ENCODE measurements around the gene PLEKHA8. TPM values are rescaled to one million over a fixed set of nuclear protein-coding genes. Genes with fewer than 3 reads are reported as not detected.

Gene PLEKHA8
- total RNA-seq, 8 experiments from 2014 or later = 7.7 to 35.3 (median 24.7) TPM

GRCh38 chr7:30163231-30163894 is 135.2 kb downstream of the PLEKHA8 start:
- 0 to 100% (median 38%) methylated on average over 1 to 4 of the region's 13 CpGs; no CpG with 5 or more reads in 2 of the 10 experiments for WGBS, 10 experiments
- in situ Hi-C loops (cut with MboI; ENCODE audit: low pct_unique_long_range_greater_than_20kb in 2 of 9, low sequenced_read_pairs in 9 of 9, unreplicated experiment in 9 of 9) = loop anchor here in 3 of 9 experiments (10.0 to 25.0 kb wide), 3 partner anchors 249 to 399 kb away; no protein-coding TSS in a partner anchor
- Histone ChIP-seq H3K27ac (peak overlapping the region in 1 of 2 donors; percentile 25), H3K4me1 (replicated peaks in 1 of 2) (peaks cover 34 to 44% of the 10 kb centered on the region in 2 donors), H3K4me3 (no peak overlapping the region)
- ATAC-seq (replicated peaks in 6 of 8) = peak in 5 of 8 experiments; percentile 31 to 50 (median 45)

GRCh38 chr7:30164567-30164966 is 136.4 kb downstream of the PLEKHA8 start:
- peak in 4 of 8 experiments; percentile 4 to 37 (median 26) for ATAC-seq (replicated peaks in 6 of 8)
- Histone ChIP-seq H3K27ac (no peak overlapping the region), H3K4me3 (no peak overlapping the region), H3K4me1 (replicated peaks in 1 of 2) (peaks cover 43 to 55% of the 10 kb centered on the region in 2 donors)
- WGBS, 10 experiments = 0 to 82% (median 41%) methylated on average over 1 to 5 of the region's 6 CpGs; no CpG with 5 or more reads in 1 of the 10 experiments
- in situ Hi-C loops (cut with MboI; ENCODE audit: low pct_unique_long_range_greater_than_20kb in 2 of 9, low sequenced_read_pairs in 9 of 9, unreplicated experiment in 9 of 9) = loop anchor here in 3 of 9 experiments (10.0 to 25.0 kb wide), 3 partner anchors 248 to 398 kb away; no protein-coding TSS in a partner anchor

GRCh38 chr7:30165590-30165989 is 137.4 kb downstream of the PLEKHA8 start:
- Histone ChIP-seq H3K27ac (no peak overlapping the region), H3K4me1 (replicated peaks in 1 of 2) (peaks cover 47 to 52% of the 10 kb centered on the region in 2 donors), H3K4me3 (no peak overlapping the region)
- in situ Hi-C loops (cut with MboI; ENCODE audit: low pct_unique_long_range_greater_than_20kb in 2 of 9, low sequenced_read_pairs in 9 of 9, unreplicated experiment in 9 of 9) = loop anchor here in 3 of 9 experiments (10.0 to 25.0 kb wide), 3 partner anchors 247 to 397 kb away; no protein-coding TSS in a partner anchor
- ATAC-seq (replicated peaks in 6 of 8) = no peak
- 68 to 100% (median 100%) methylated on average over 1 to 3 of the region's 3 CpGs; no CpG with 5 or more reads in 3 of the 10 experiments for WGBS, 10 experiments

- in situ Hi-C loops (cut with MboI; ENCODE audit: low pct_unique_long_range_greater_than_20kb in 2 of 9, low sequenced_read_pairs in 9 of 9, unreplicated experiment in 9 of 9) = loop anchor here in 3 of 9 experiments (10.0 to 25.0 kb wide), 3 partner anchors 246 to 396 kb away; no protein-coding TSS in a partner anchor
- WGBS, 10 experiments = 77 to 100% (median 85%) methylated on average over 2 to 12 of the region's 12 CpGs; no CpG with 5 or more reads in 1 of the 10 experiments
- Histone ChIP-seq H3K27ac (no peak overlapping the region), H3K4me1 (replicated peaks in 1 of 2) (peaks cover 47 to 52% of the 10 kb centered on the region in 2 donors), H3K4me3 (no peak overlapping the region)
- ATAC-seq (replicated peaks in 6 of 8) = peak in 1 of 8 experiments; percentile 66
Observed at GRCh38 chr7:30166155-30166840, 138.1 kb downstream of the PLEKHA8 start.

GRCh38 chr7:30166841-30167235 is 138.6 kb downstream of the PLEKHA8 start:
- ATAC-seq (replicated peaks in 6 of 8) = no peak
- 84 to 96% (median 89%) methylated on average over 2 to 5 of the region's 5 CpGs; no CpG with 5 or more reads in 3 of the 10 experiments for WGBS, 10 experiments
- in situ Hi-C loops (cut with MboI; ENCODE audit: low pct_unique_long_range_greater_than_20kb in 2 of 9, low sequenced_read_pairs in 9 of 9, unreplicated experiment in 9 of 9) = loop anchor here in 3 of 9 experiments (10.0 to 25.0 kb wide), 3 partner anchors 245 to 395 kb away; no protein-coding TSS in a partner anchor
- H3K4me3 ChIP-seq = no peak overlapping the region
- H3K4me1 ChIP-seq (replicated peaks in 1 of 2) = peaks cover 41 to 47% of the 10 kb centered on the region in 2 donors
- no peak overlapping the region for H3K27ac ChIP-seq

- no peak overlapping the region for H3K27ac ChIP-seq
- H3K4me1 ChIP-seq (replicated peaks in 1 of 2) = peaks cover 31 to 38% of the 10 kb centered on the region in 2 donors
- no peak overlapping the region for H3K4me3 ChIP-seq
- WGBS, 10 experiments = 88 to 100% (median 94%) methylated on average over 1 to 6 of the region's 6 CpGs; no CpG with 5 or more reads in 4 of the 10 experiments
- in situ Hi-C loops (cut with MboI; ENCODE audit: low pct_unique_long_range_greater_than_20kb in 2 of 9, low sequenced_read_pairs in 9 of 9, unreplicated experiment in 9 of 9) = loop anchor here in 3 of 9 experiments (10.0 to 25.0 kb wide), 3 partner anchors 244 to 394 kb away; no protein-coding TSS in a partner anchor
- no peak for ATAC-seq (replicated peaks in 6 of 8)
Observed at GRCh38 chr7:30167901-30168300, 139.7 kb downstream of the PLEKHA8 start.

GRCh38 chr7:30168835-30169573 is 140.8 kb downstream of the PLEKHA8 start:
- H3K4me3 ChIP-seq = no peak overlapping the region

GRCh38 chr7:30169579-30169978 is 141.4 kb downstream of the PLEKHA8 start:
- WGBS, 10 experiments = 21 to 50% (median 38%) methylated on average over 1 to 2 of the region's 2 CpGs; no CpG with 5 or more reads in 6 of the 10 experiments
- peak in 2 of 8 experiments; percentile 0 to 4 for ATAC-seq (replicated peaks in 6 of 8)
- in situ Hi-C loops (cut with MboI; ENCODE audit: low pct_unique_long_range_greater_than_20kb in 2 of 9, low sequenced_read_pairs in 9 of 9, unreplicated experiment in 9 of 9) = loop anchor here in 3 of 9 experiments (10.0 to 25.0 kb wide), 3 partner anchors 243 to 393 kb away; no protein-coding TSS in a partner anchor
- Histone ChIP-seq H3K4me3 (no peak overlapping the region), H3K27ac (no peak overlapping the region), H3K4me1 (replicated peaks in 1 of 2) (peaks cover 19 to 23% of the 10 kb centered on the region in 2 donors)

More at GRCh38 chr7:30168835-30169573, 140.8 kb downstream of the PLEKHA8 start:
- peak in 7 of 8 experiments; percentile 46 to 86 (median 71) for ATAC-seq (replicated peaks in 6 of 8)
- WGBS, 10 experiments = 17 to 65% (median 34%) methylated on average over 3 to 14 of the region's 16 CpGs
- H3K4me1 ChIP-seq (replicated peaks in 1 of 2) = peaks cover 20 to 27% of the 10 kb centered on the region in 2 donors
- in situ Hi-C loops (cut with MboI; ENCODE audit: low pct_unique_long_range_greater_than_20kb in 2 of 9, low sequenced_read_pairs in 9 of 9, unreplicated experiment in 9 of 9) = loop anchor here in 3 of 9 experiments (10.0 to 25.0 kb wide), 3 partner anchors 243 to 393 kb away; no protein-coding TSS in a partner anchor
- no peak overlapping the region for H3K27ac ChIP-seq

GRCh38 chr7:30170476-30171205 is 142.4 kb downstream of the PLEKHA8 start:
- no peak for ATAC-seq (replicated peaks in 6 of 8)
- in situ Hi-C loops (cut with MboI; ENCODE audit: low pct_unique_long_range_greater_than_20kb in 2 of 9, low sequenced_read_pairs in 9 of 9, unreplicated experiment in 9 of 9) = loop anchor here in 3 of 9 experiments (10.0 to 25.0 kb wide), 3 partner anchors 94 to 392 kb away; no protein-coding TSS in a partner anchor
- H3K27ac ChIP-seq = no peak overlapping the region
- H3K4me1 ChIP-seq (replicated peaks in 1 of 2) = peaks cover 16 to 19% of the 10 kb centered on the region in 2 donors
- H3K4me3 ChIP-seq = no peak overlapping the region
- 33 to 100% (median 94%) methylated on average over 1 to 4 of the region's 6 CpGs; no CpG with 5 or more reads in 1 of the 10 experiments for WGBS, 10 experiments

GRCh38 chr7:30171766-30172447 is 143.7 kb downstream of the PLEKHA8 start:
- ATAC-seq (replicated peaks in 6 of 8) = peak in 1 of 8 experiments; percentile 3
- H3K4me3 ChIP-seq = no peak overlapping the region

GRCh38 chr7:30172451-30172850 is 144.2 kb downstream of the PLEKHA8 start:
- no peak overlapping the region for H3K4me3 ChIP-seq
- in situ Hi-C loops (cut with MboI; ENCODE audit: low pct_unique_long_range_greater_than_20kb in 2 of 9, low sequenced_read_pairs in 9 of 9, unreplicated experiment in 9 of 9) = loop anchor here in 3 of 9 experiments (10.0 to 25.0 kb wide), 3 partner anchors 92 to 390 kb away; no protein-coding TSS in a partner anchor
- H3K4me1 ChIP-seq (replicated peaks in 1 of 2) = peaks cover 13 to 16% of the 10 kb centered on the region in 2 donors
- 20 to 100% (median 78%) methylated on average over 1 to 3 of the region's 3 CpGs; no CpG with 5 or more reads in 2 of the 10 experiments for WGBS, 10 experiments
- ATAC-seq (replicated peaks in 6 of 8) = peak in 3 of 8 experiments; percentile 23 to 58 (median 36)
- H3K27ac ChIP-seq = no peak overlapping the region

More at GRCh38 chr7:30171766-30172447, 143.7 kb downstream of the PLEKHA8 start:
- in situ Hi-C loops (cut with MboI; ENCODE audit: low pct_unique_long_range_greater_than_20kb in 2 of 9, low sequenced_read_pairs in 9 of 9, unreplicated experiment in 9 of 9) = loop anchor here in 3 of 9 experiments (10.0 to 25.0 kb wide), 3 partner anchors 93 to 390 kb away; no protein-coding TSS in a partner anchor
- Histone ChIP-seq H3K4me1 (replicated peaks in 1 of 2) (peaks cover 13 to 16% of the 10 kb centered on the region in 2 donors), H3K27ac (no peak overlapping the region)
- WGBS, 10 experiments = 0 to 100% (median 90%) methylated on average over 1 to 2 of the region's 9 CpGs; no CpG with 5 or more reads in 5 of the 10 experiments

Measured in motor neuron (in vitro differentiated cells).